Measurements from ENCODE around the gene REST. TPM values are rescaled to one million over a fixed set of nuclear protein-coding genes. Genes with fewer than 3 reads are reported as not detected.

The REST gene
- total RNA-seq, 1 experiment from 2014 or later, result 98.1 TPM

- Histone ChIP-seq H3K23ac (ENCODE audit: insufficient read length, low read depth, low read length) (no peak overlapping the region), H3K27ac (ENCODE audit: insufficient read length, low read depth, low read length) (no peak overlapping the region), H3T11ph (ENCODE audit: low read length) (no peak overlapping the region), H3K9me3 (ENCODE audit: control insufficient read depth, low read depth, low read length) (no peaks in the 10 kb centered on the region), H3K9ac (ENCODE audit: extremely low read depth, insufficient read length, low read length) (no peak overlapping the region), H2BK120ac (ENCODE audit: low read depth, low read length, poor library complexity, severe bottlenecking) (no peak overlapping the region), H4K5ac (ENCODE audit: insufficient read length, low read depth, low read length) (no peak overlapping the region), H2BK12ac (ENCODE audit: insufficient read length, low read depth, low read length) (no peak overlapping the region), H2AK5ac (ENCODE audit: insufficient read length, low read length) (no peak overlapping the region), H3K56ac (ENCODE audit: insufficient read length, low read depth, low read length) (no peak overlapping the region), H3K27me3 (ENCODE audit: insufficient read depth, low read length) (no peaks in the 10 kb centered on the region), H3K4me1 (ENCODE audit: insufficient read depth, low read length) (no peaks in the 10 kb centered on the region), H3K14ac (ENCODE audit: insufficient read depth, low read length) (no peak overlapping the region), H3K79me2 (ENCODE audit: insufficient read depth, low read length) (no peaks in the 10 kb centered on the region), H2BK20ac (ENCODE audit: low read depth, low read length, poor library complexity, severe bottlenecking) (no peak overlapping the region), H3K4me2 (ENCODE audit: insufficient read depth, insufficient read length, low read length) (no peak overlapping the region), H2BK5ac (ENCODE audit: insufficient read length, low read length) (no peak overlapping the region), H3K23me2 (ENCODE audit: insufficient read length, low read depth, low read length, poor library complexity, severe bottlenecking) (no peaks in the 10 kb centered on the region), H3K4ac (ENCODE audit: low read depth, low read length) (no peak overlapping the region), H3K79me1 (ENCODE audit: insufficient read depth, low read depth, low read length, poor library complexity, severe bottlenecking) (no peaks in the 10 kb centered on the region), H4K20me1 (ENCODE audit: control insufficient read depth, insufficient read depth, insufficient read length) (no peaks in the 10 kb centered on the region), H2AFZ (ENCODE audit: low read length) (no peak overlapping the region), H2BK15ac (ENCODE audit: low read depth, low read length) (no peak overlapping the region), H4K8ac (replicated peaks; ENCODE audit: insufficient read length, low read depth, low read length) (no peak overlapping the region), H3K18ac (ENCODE audit: insufficient read length, low read depth, low read length) (no peak overlapping the region), H4K91ac (ENCODE audit: insufficient read length, low read depth, low read length) (no peak overlapping the region)
- DNase-seq, result no peak
- no peak for TF ChIP-seq CTCF (conservative IDR thresholded peaks at IDR 0.05)
- Mint-ChIP-seq H3K36me3 (ENCODE audit: insufficient read depth in 1 of 3, low read depth in 3 of 3) (peaks cover 0 to 16% (median 10%) of the 10 kb centered on the region in 3 experiments; a peak in 4 of 7 replicates), H3K9me3 (no peaks in the 10 kb centered on the region), H3K4me1 (no peaks in the 10 kb centered on the region), H3K27ac (no peak overlapping the region), H3K27me3 (ENCODE audit: low read depth) (no peaks in the 10 kb centered on the region), H3K4me3 (no peak overlapping the region)
These were observed 33.3 kb downstream of the REST start for GRCh38 chr4:56940971-56941370.

Measured in H9 (cell line).